GM12878 (cell line): ENCODE data around the gene OR6C76. TPM values are rescaled to one million over a fixed set of nuclear protein-coding genes. Genes with fewer than 3 reads are reported as not detected.

Experiments
- ATAC-seq: fragments of 200-7000 bp; cut with Tn5 transposase; 3 replicates; pipeline ENCODE4 v1.9.1; 2020; ENCODE audit warnings: mild to moderate bottlenecking, moderate library complexity
- BruUV-seq: library from RNA; stranded (reverse); fragments of 400-500 nt; replicated peaks from 2 replicates; lab custom pipeline; 2021; lab: Mats Ljungman, UMichigan
- CTCF ChIA-PET: fragments of 300-600 bp; sonication (Branson Sonifier 250); formaldehyde crosslinking; extraction: SDS; loops from one replicate; lab custom pipeline; 2021; ENCODE audit warnings: inconsistent platforms; lab: Yijun Ruan, JAX
- POLR2A ChIA-PET: fragments of 350-600 bp; formaldehyde crosslinking; extraction: SDS; loops from one replicate; lab custom pipeline; 2021; ENCODE audit warnings: inconsistent platforms; lab: Charles Lee
- RAD21 ChIA-PET: fragments of 300-600 bp; sonication (Branson Sonifier 250); formaldehyde crosslinking; loops from one replicate; lab custom pipeline; 2023; ENCODE audit warnings: antibody characterized with exemption; ENCODE audit not compliant: unreplicated experiment; lab: Charles Lee
- SMC1A ChIA-PET: fragments of 300-600 bp; sonication (Branson Sonifier 250); formaldehyde crosslinking; loops from one replicate; lab custom pipeline; 2023; ENCODE audit not compliant: unreplicated experiment, uncharacterized antibody; lab: Charles Lee
- DNase-seq: peaks from one replicate; pipeline ENCODE4 v3.0.0-alpha.2; 2011; ENCODE audit warnings: low read depth, low spot score
- FAIRE-seq: peaks from 3 replicates; lab custom pipeline; 2011; peaks lifted over from hg19 to GRCh38; lab: Jason Lieb, UNC
- H2AFZ ChIP-seq: 2 replicates; pipeline ENCODE4 v1.6.0; 2011; ENCODE audit warnings: low read depth, low read length, control low read depth; ENCODE audit not compliant: control insufficient read depth
- H3K27ac ChIP-seq: 2 replicates; pipeline ENCODE4 v1.5.1; 2011; ENCODE audit warnings: control low read depth; ENCODE audit not compliant: control insufficient read depth, insufficient read depth
- H3K27me3 ChIP-seq, 2 experiments: replicated peaks in 1 of 2; 2 replicates each; pipeline versions ENCODE4 v1.6.0 to v1.6.1; 2011; ENCODE audit warnings: low read length in 1 of 2; ENCODE audit not compliant: control insufficient read depth in 2 of 2, insufficient read depth in 2 of 2
- H3K36me3 ChIP-seq, 2 experiments: 2 replicates each; pipeline ENCODE4 v1.5.1; 2011; ENCODE audit warnings: low read length in 1 of 2; ENCODE audit not compliant: control insufficient read depth in 2 of 2, insufficient read depth in 2 of 2
- H3K4me1 ChIP-seq: 2 replicates; pipeline ENCODE4 v1.6.1; 2011; ENCODE audit warnings: mild to moderate bottlenecking, low read length, moderate library complexity, mixed read lengths; ENCODE audit not compliant: control insufficient read depth, insufficient read depth
- H3K4me2 ChIP-seq: 2 replicates; pipeline ENCODE4 v1.6.0; 2011; ENCODE audit warnings: control low read depth; ENCODE audit not compliant: control insufficient read depth, insufficient read depth
- H3K4me3 ChIP-seq: fragments of 200-600 bp; sonication (generic); 2 replicates; pipeline ENCODE4 v1.5.1; 2016
- H3K79me2 ChIP-seq: 2 replicates; pipeline ENCODE4 v1.6.0; 2011; ENCODE audit warnings: low read length; ENCODE audit not compliant: control insufficient read depth, insufficient read depth
- H3K9ac ChIP-seq: 2 replicates; pipeline ENCODE4 v1.8.0; 2011; ENCODE audit warnings: low read length, control low read depth, mixed read lengths; ENCODE audit not compliant: control insufficient read depth, insufficient read depth
- H3K9me3 ChIP-seq: replicated peaks from 3 replicates; pipeline ENCODE4 v1.5.1; 2011; ENCODE audit warnings: mild to moderate bottlenecking, low read length; ENCODE audit not compliant: control insufficient read depth, insufficient read depth
- H4K20me1 ChIP-seq: 2 replicates; pipeline ENCODE4 v1.6.0; 2011; ENCODE audit not compliant: control insufficient read depth, insufficient read depth
- ATF2 ChIP-seq: IDR thresholded peaks from 2 replicates; pipeline ENCODE4 v1.6.1; 2012; ENCODE audit warnings: low read length, inconsistent platforms
- MEF2A ChIP-seq: IDR thresholded peaks from 2 replicates; pipeline ENCODE4 v1.6.1; 2011; ENCODE audit warnings: low read depth, mild to moderate bottlenecking, low read length, moderate library complexity; ENCODE audit not compliant: insufficient read depth
- MEF2B ChIP-seq: fragments of 450-650 bp; IDR thresholded peaks from 2 replicates; pipeline ENCODE4 v1.6.1; 2018; ENCODE audit warnings: mild to moderate bottlenecking, moderate library complexity; ENCODE audit not compliant: partially characterized antibody, poor library complexity, severe bottlenecking
- RUNX3 ChIP-seq: IDR thresholded peaks from 2 replicates; pipeline ENCODE4 v1.6.1; 2012; ENCODE audit warnings: low read length, inconsistent platforms
- SIN3A ChIP-seq: IDR thresholded peaks from 2 replicates; pipeline ENCODE4 v1.6.1; 2012; ENCODE audit warnings: low read depth, low read length, improper control_type of control experiment
- SMAD5 ChIP-seq: IDR thresholded peaks from 2 replicates; pipeline ENCODE4 v1.6.1; 2016; ENCODE audit warnings: antibody characterized with exemption, low read depth
- SPI1 ChIP-seq: IDR thresholded peaks from 2 replicates; pipeline ENCODE4 v1.6.1; 2011; ENCODE audit warnings: low read depth, mild to moderate bottlenecking, low read length, moderate library complexity, borderline replicate concordance; ENCODE audit not compliant: insufficient read depth
- SRF ChIP-seq, 2 experiments: IDR thresholded peaks; 2 replicates each; pipeline ENCODE4 v1.6.1; 2011; ENCODE audit warnings: low read depth in 2 of 2, low read length in 2 of 2, mild to moderate bottlenecking in 1 of 2, moderate library complexity in 1 of 2
- USF1 ChIP-seq: IDR thresholded peaks from 2 replicates; pipeline ENCODE4 v1.6.1; 2011; ENCODE audit warnings: borderline replicate concordance, low read depth, mild to moderate bottlenecking, moderate library complexity, mixed read lengths, low read length; ENCODE audit not compliant: insufficient read depth; ENCODE audit errors: extremely low read length
- ZZZ3 ChIP-seq: IDR thresholded peaks from 2 replicates; pipeline ENCODE4 v1.6.1; 2011; ENCODE audit warnings: low read depth; ENCODE audit not compliant: control insufficient read depth, insufficient read length
- in situ Hi-C: fragments of 300-500 bp; cut with MboI; formaldehyde crosslinking; loops from 9 replicates; pipeline ENCODE4 v1.14.3; 2018; ENCODE audit warnings: mixed read lengths
- intact Hi-C: fragments of 100-400 bp; cut with micrococcal nuclease; formaldehyde crosslinking; loops from one replicate; pipeline ENCODE4 v1.14.2; 2022; ENCODE audit not compliant: unreplicated experiment
- polyA plus RNA-seq, 11 experiments: library from polyadenylated mRNA; depleted of rRNA in 4 of 11; unstranded in 6 of 11; stranded (reverse) in 5 of 11; fragments of >200 nt; fragmentation: Nextera tagmentation in 4 of 11; fragmentation: Illumina TruSeq in 1 of 11; extraction: Ambion mirVana in 4 of 11; extraction: Trizol in 1 of 11; gene quantifications; 1 replicate in 1 of 11; 2 replicates in 10 of 11; pipeline versions ENCODE4 v1.2.1 to v1.2.3, GENCODE V29; 2011 to 2016; ENCODE audit warnings: inconsistent platforms in 2 of 11, missing spikeins in 2 of 11, low read depth in 1 of 11
- total RNA-seq, 4 experiments: library from RNA; depleted of rRNA in 3 of 4; stranded (reverse); fragments of >200 nt in 3 of 4; fragmentation: Illumina TruSeq in 1 of 4; extraction: Trizol in 1 of 4; gene quantifications; 2 replicates each; pipeline versions ENCODE4 v1.2.1 to v1.2.3, GENCODE V29; 2013 to 2021

The OR6C76 gene
- total and polyA plus RNA-seq, 10 of the 15 experiments (the other 5 are each of a cell fraction or from before 2014, with no cell fraction given) = not detected

GRCh38 chr12:55385891-55386290 lies 40.2 kb upstream of the OR6C76 start:
- in situ Hi-C loops = no loop called here
- Histone ChIP-seq H3K9ac (no peak overlapping the region), H3K4me2 (no peak overlapping the region), H3K9me3 (no peaks in the 10 kb centered on the region), H4K20me1 (no peaks in the 10 kb centered on the region), H3K4me3 (no peak overlapping the region), H3K27me3 (no peaks in the 10 kb centered on the region), H3K4me1 (no peaks in the 10 kb centered on the region), H3K27ac (no peak overlapping the region), H3K79me2 (no peaks in the 10 kb centered on the region), H2AFZ (no peak overlapping the region), H3K36me3 (no peaks in the 10 kb centered on the region)
- ATAC-seq (no peak), DNase-seq (no peak), FAIRE-seq (no peak)
- intact Hi-C loops = no loop called here
- ChIA-PET RAD21 (no interaction called here), POLR2A (no interaction called here), CTCF (no interaction called here), SMC1A (interaction anchor here (0.6 kb wide), 1 partner anchor 58 kb away, joined by 3 read pairs; no protein-coding TSS in a partner anchor)
- TF ChIP-seq SRF (IDR thresholded peaks at IDR 0.05; ENCODE audit: low read depth in 2 of 2, low read length in 2 of 2) (no peak), RUNX3 (no peak), MEF2A (no peak), MEF2B (no peak), SMAD5 (no peak), USF1 (no peak), SIN3A (no peak), ATF2 (no peak), ZZZ3 (no peak), SPI1 (no peak)
- BruUV-seq = no TSS peak
